H1 (cell line): ENCODE results near the gene POMP. TPM values are rescaled to one million over a fixed set of nuclear protein-coding genes. Genes with fewer than 3 reads are reported as not detected.

Experiments
- CBX8 ChIP-seq: fragments of 300-800, 300-1000 bp; sonication (generic); IDR thresholded peaks from 2 replicates; pipeline ENCODE4 v1.7.1; 2016; ENCODE audit warnings: low read depth, low read length, borderline replicate concordance
- HDAC6 ChIP-seq: IDR thresholded peaks from one replicate; pipeline ENCODE4 v1.7.1; 2012; ENCODE audit warnings: low read depth, mild to moderate bottlenecking, inconsistent platforms, low read length, moderate library complexity
- POLR2AphosphoS5 ChIP-seq: IDR thresholded peaks from 2 replicates; pipeline ENCODE4 v1.6.1; 2011; ENCODE audit warnings: low read depth, low read length
- RFX5 ChIP-seq: IDR thresholded peaks from 2 replicates; pipeline ENCODE4 v1.6.1; 2011; ENCODE audit warnings: low read depth, low read length, improper control_type of control experiment, borderline replicate concordance
- SAP30 ChIP-seq: fragments of 300-600 bp; sonication (generic); IDR thresholded peaks from 2 replicates; pipeline ENCODE4 v1.7.1; 2012; ENCODE audit warnings: low read length, moderate library complexity, mild to moderate bottlenecking, inconsistent platforms; ENCODE audit not compliant: insufficient read depth, insufficient replicate concordance
- polyA plus RNA-seq, 7 experiments: library from polyadenylated mRNA; depleted of rRNA in 3 of 7; stranded (reverse) in 5 of 7; unstranded in 2 of 7; fragments of >200 nt in 5 of 7; fragments of 200-250 nt in 2 of 7; gene quantifications; 1 replicate in 5 of 7; 2 replicates in 1 of 7; 4 replicates in 1 of 7; pipeline versions ENCODE4 v1.2.1 to v1.2.3, GENCODE V29; 2011 to 2013; ENCODE audit warnings: missing spikeins in 2 of 7, mixed read lengths in 2 of 7
- total RNA-seq: library from RNA; stranded (reverse); fragmentation: NEBNext Ultra II Directional; extraction: Animal tissue kit (Norgen Biotek cat#: 25700); gene quantifications from 2 replicates; pipeline ENCODE4 v1.2.1, GENCODE V29; 2021
- TF ChIP-seq, protein P1 (sequence below): fragments of 300-600 bp; sonication (generic); IDR thresholded peaks from 2 replicates; pipeline ENCODE4 v1.7.1; 2012; ENCODE audit warnings: low read length, moderate library complexity, mild to moderate bottlenecking, inconsistent platforms; ENCODE audit not compliant: insufficient replicate concordance

The POMP gene
- total and polyA plus RNA-seq, 2 of the 8 experiments (the other 6 are each of a cell fraction or from before 2014, with no cell fraction given) = 38.4 to 115 TPM

- no peak for TF ChIP-seq HDAC6
- no peak for TF ChIP-seq CBX8
- no peak for TF ChIP-seq SAP30
- TF ChIP-seq, protein P1, sequence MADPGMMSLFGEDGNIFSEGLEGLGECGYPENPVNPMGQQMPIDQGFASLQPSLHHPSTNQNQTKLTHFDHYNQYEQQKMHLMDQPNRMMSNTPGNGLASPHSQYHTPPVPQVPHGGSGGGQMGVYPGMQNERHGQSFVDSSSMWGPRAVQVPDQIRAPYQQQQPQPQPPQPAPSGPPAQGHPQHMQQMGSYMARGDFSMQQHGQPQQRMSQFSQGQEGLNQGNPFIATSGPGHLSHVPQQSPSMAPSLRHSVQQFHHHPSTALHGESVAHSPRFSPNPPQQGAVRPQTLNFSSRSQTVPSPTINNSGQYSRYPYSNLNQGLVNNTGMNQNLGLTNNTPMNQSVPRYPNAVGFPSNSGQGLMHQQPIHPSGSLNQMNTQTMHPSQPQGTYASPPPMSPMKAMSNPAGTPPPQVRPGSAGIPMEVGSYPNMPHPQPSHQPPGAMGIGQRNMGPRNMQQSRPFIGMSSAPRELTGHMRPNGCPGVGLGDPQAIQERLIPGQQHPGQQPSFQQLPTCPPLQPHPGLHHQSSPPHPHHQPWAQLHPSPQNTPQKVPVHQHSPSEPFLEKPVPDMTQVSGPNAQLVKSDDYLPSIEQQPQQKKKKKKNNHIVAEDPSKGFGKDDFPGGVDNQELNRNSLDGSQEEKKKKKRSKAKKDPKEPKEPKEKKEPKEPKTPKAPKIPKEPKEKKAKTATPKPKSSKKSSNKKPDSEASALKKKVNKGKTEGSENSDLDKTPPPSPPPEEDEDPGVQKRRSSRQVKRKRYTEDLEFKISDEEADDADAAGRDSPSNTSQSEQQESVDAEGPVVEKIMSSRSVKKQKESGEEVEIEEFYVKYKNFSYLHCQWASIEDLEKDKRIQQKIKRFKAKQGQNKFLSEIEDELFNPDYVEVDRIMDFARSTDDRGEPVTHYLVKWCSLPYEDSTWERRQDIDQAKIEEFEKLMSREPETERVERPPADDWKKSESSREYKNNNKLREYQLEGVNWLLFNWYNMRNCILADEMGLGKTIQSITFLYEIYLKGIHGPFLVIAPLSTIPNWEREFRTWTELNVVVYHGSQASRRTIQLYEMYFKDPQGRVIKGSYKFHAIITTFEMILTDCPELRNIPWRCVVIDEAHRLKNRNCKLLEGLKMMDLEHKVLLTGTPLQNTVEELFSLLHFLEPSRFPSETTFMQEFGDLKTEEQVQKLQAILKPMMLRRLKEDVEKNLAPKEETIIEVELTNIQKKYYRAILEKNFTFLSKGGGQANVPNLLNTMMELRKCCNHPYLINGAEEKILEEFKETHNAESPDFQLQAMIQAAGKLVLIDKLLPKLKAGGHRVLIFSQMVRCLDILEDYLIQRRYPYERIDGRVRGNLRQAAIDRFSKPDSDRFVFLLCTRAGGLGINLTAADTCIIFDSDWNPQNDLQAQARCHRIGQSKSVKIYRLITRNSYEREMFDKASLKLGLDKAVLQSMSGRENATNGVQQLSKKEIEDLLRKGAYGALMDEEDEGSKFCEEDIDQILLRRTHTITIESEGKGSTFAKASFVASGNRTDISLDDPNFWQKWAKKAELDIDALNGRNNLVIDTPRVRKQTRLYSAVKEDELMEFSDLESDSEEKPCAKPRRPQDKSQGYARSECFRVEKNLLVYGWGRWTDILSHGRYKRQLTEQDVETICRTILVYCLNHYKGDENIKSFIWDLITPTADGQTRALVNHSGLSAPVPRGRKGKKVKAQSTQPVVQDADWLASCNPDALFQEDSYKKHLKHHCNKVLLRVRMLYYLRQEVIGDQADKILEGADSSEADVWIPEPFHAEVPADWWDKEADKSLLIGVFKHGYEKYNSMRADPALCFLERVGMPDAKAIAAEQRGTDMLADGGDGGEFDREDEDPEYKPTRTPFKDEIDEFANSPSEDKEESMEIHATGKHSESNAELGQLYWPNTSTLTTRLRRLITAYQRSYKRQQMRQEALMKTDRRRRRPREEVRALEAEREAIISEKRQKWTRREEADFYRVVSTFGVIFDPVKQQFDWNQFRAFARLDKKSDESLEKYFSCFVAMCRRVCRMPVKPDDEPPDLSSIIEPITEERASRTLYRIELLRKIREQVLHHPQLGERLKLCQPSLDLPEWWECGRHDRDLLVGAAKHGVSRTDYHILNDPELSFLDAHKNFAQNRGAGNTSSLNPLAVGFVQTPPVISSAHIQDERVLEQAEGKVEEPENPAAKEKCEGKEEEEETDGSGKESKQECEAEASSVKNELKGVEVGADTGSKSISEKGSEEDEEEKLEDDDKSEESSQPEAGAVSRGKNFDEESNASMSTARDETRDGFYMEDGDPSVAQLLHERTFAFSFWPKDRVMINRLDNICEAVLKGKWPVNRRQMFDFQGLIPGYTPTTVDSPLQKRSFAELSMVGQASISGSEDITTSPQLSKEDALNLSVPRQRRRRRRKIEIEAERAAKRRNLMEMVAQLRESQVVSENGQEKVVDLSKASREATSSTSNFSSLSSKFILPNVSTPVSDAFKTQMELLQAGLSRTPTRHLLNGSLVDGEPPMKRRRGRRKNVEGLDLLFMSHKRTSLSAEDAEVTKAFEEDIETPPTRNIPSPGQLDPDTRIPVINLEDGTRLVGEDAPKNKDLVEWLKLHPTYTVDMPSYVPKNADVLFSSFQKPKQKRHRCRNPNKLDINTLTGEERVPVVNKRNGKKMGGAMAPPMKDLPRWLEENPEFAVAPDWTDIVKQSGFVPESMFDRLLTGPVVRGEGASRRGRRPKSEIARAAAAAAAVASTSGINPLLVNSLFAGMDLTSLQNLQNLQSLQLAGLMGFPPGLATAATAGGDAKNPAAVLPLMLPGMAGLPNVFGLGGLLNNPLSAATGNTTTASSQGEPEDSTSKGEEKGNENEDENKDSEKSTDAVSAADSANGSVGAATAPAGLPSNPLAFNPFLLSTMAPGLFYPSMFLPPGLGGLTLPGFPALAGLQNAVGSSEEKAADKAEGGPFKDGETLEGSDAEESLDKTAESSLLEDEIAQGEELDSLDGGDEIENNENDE = no peak
- TF ChIP-seq RFX5 = no peak
- no peak for TF ChIP-seq POLR2AphosphoS5
Observed at GRCh38 chr13:28620011-28620830, 38.7 kb upstream of the POMP start (continued).
